Activated naive CD8-positive, alpha-beta T cell treated with anti-CD3 and anti-CD28 coated beads, Interleukin-2, amount 50 U/mL, for 24 hours (primary cell): Measurements from ENCODE around the gene TMEM205.
"Not testable (repeated sequence)": the region's sequence is repeated elsewhere in the genome, so short reads cannot be mapped to it uniquely, and the experiment has no call there.

Experiments used
- ATAC-seq: fragments of 150-1000 bp; cut with Tn5 transposase; one replicate; pipeline ENCODE4 v1.10.0; 2021
- DNase-seq: peaks from one replicate; pipeline ENCODE4 v3.0.0; 2021
- H3K27ac Mint-ChIP-seq: one replicate; pipeline ENCODE4 v1.8.0; 2021; ENCODE audit warnings: mild to moderate bottlenecking, mixed read lengths
- H3K27me3 Mint-ChIP-seq: one replicate; pipeline ENCODE4 v1.8.0; 2021; ENCODE audit warnings: mixed read lengths
- H3K36me3 Mint-ChIP-seq: one replicate; pipeline ENCODE4 v1.8.0; 2021; ENCODE audit warnings: low read depth, mixed read lengths
- H3K4me1 Mint-ChIP-seq: one replicate; pipeline ENCODE4 v1.8.0; 2021; ENCODE audit warnings: mixed read lengths
- H3K4me3 Mint-ChIP-seq: one replicate; pipeline ENCODE4 v1.8.0; 2021; ENCODE audit warnings: mild to moderate bottlenecking, moderate library complexity, mixed read lengths
- H3K9me3 Mint-ChIP-seq: one replicate; pipeline ENCODE4 v1.8.0; 2021; ENCODE audit warnings: mixed read lengths

Gene TMEM205

GRCh38 chr19:11338569-11339253, 7.4 kb downstream of the TMEM205 start:
- no peak for ATAC-seq
- H3K9me3 Mint-ChIP-seq: no peaks in the 10 kb centered on the region
- H3K4me3 Mint-ChIP-seq: peak overlapping the region; percentile 67
- H3K4me1 Mint-ChIP-seq: peaks cover 21% of the 10 kb centered on the region
- H3K27me3 Mint-ChIP-seq: no peaks in the 10 kb centered on the region
- no peak overlapping the region for H3K27ac Mint-ChIP-seq
- peaks cover 4% of the 10 kb centered on the region for H3K36me3 Mint-ChIP-seq
- no peak for DNase-seq

GRCh38 chr19:11338121-11338520, 7.9 kb downstream of the TMEM205 start:
- H3K4me1 Mint-ChIP-seq: peaks cover 21% of the 10 kb centered on the region
- no peak overlapping the region for H3K4me3 Mint-ChIP-seq

GRCh38 chr19:11337080-11337479, 9.0 kb downstream of the TMEM205 start:
- no peak for ATAC-seq
- DNase-seq: no peak
- Mint-ChIP-seq H3K36me3 (peaks cover 4% of the 10 kb centered on the region), H3K4me1 (peaks cover 21% of the 10 kb centered on the region), H3K27ac (no peak overlapping the region), H3K27me3 (no peaks in the 10 kb centered on the region), H3K4me3 (no peak overlapping the region), H3K9me3 (no peaks in the 10 kb centered on the region)

More at GRCh38 chr19:11338121-11338520, 7.9 kb downstream of the TMEM205 start:
- no peak overlapping the region for H3K27ac Mint-ChIP-seq
- no peak for ATAC-seq
- peaks cover 4% of the 10 kb centered on the region for H3K36me3 Mint-ChIP-seq
- no peaks in the 10 kb centered on the region for H3K27me3 Mint-ChIP-seq
- no peaks in the 10 kb centered on the region for H3K9me3 Mint-ChIP-seq
- DNase-seq: no peak

GRCh38 chr19:11335449-11336146, 10.5 kb downstream of the TMEM205 start:
- Mint-ChIP-seq H3K4me3 (no peak overlapping the region), H3K27ac (no peak overlapping the region), H3K36me3 (peaks cover 4% of the 10 kb centered on the region), H3K4me1 (peaks cover 21% of the 10 kb centered on the region), H3K9me3 (no peaks in the 10 kb centered on the region), H3K27me3 (no peaks in the 10 kb centered on the region)
- ATAC-seq (no peak), DNase-seq (no peak)

GRCh38 chr19:11333838-11334237, 12.2 kb downstream of the TMEM205 start:
- not testable (repeated sequence) for H3K9me3 Mint-ChIP-seq

GRCh38 chr19:11332822-11333221, 13.2 kb downstream of the TMEM205 start:
- no peak for DNase-seq
- ATAC-seq: no peak
- no peaks in the 10 kb centered on the region for H3K9me3 Mint-ChIP-seq
- H3K36me3 Mint-ChIP-seq: peaks cover 4% of the 10 kb centered on the region
- H3K4me1 Mint-ChIP-seq: peaks cover 8% of the 10 kb centered on the region
- no peaks in the 10 kb centered on the region for H3K27me3 Mint-ChIP-seq
- H3K4me3 Mint-ChIP-seq: no peak overlapping the region
- H3K27ac Mint-ChIP-seq: no peak overlapping the region

More at GRCh38 chr19:11333838-11334237, 12.2 kb downstream of the TMEM205 start:
- not testable (repeated sequence) for H3K27me3 Mint-ChIP-seq, H3K4me3 Mint-ChIP-seq, DNase-seq, H3K27ac Mint-ChIP-seq, ATAC-seq, H3K36me3 Mint-ChIP-seq
- peaks cover 13% of the 10 kb centered on the region for H3K4me1 Mint-ChIP-seq

GRCh38 chr19:11331502-11331901, 14.6 kb downstream of the TMEM205 start:
- Mint-ChIP-seq H3K27ac (no peak overlapping the region), H3K9me3 (no peaks in the 10 kb centered on the region), H3K27me3 (no peaks in the 10 kb centered on the region), H3K36me3 (peaks cover 4% of the 10 kb centered on the region), H3K4me3 (no peak overlapping the region), H3K4me1 (no peaks in the 10 kb centered on the region)
- DNase-seq: no peak
- no peak for ATAC-seq

- Mint-ChIP-seq H3K4me3 (no peak overlapping the region), H3K36me3 (peaks cover under 1% of the 10 kb centered on the region), H3K27me3 (no peaks in the 10 kb centered on the region), H3K4me1 (no peaks in the 10 kb centered on the region), H3K9me3 (no peaks in the 10 kb centered on the region), H3K27ac (no peak overlapping the region)
- DNase-seq (no peak), ATAC-seq (no peak)
Measured at GRCh38 chr19:11330127-11330526, 15.9 kb downstream of the TMEM205 start.

GRCh38 chr19:11325544-11325943, 20.5 kb downstream of the TMEM205 start:
- Mint-ChIP-seq H3K36me3 (no peaks in the 10 kb centered on the region), H3K27me3 (peaks cover 7% of the 10 kb centered on the region), H3K9me3 (no peaks in the 10 kb centered on the region), H3K4me1 (peaks cover 19% of the 10 kb centered on the region), H3K4me3 (no peak overlapping the region), H3K27ac (no peak overlapping the region)
- DNase-seq (no peak), ATAC-seq (no peak)

GRCh38 chr19:11324748-11325389, 21.2 kb downstream of the TMEM205 start:
- Mint-ChIP-seq H3K4me3 (no peak overlapping the region), H3K27ac (no peak overlapping the region), H3K27me3 (peaks cover 9% of the 10 kb centered on the region)

GRCh38 chr19:11324079-11324661, 21.9 kb downstream of the TMEM205 start:
- Mint-ChIP-seq H3K9me3 (no peaks in the 10 kb centered on the region), H3K4me3 (peak overlapping the region; percentile 24), H3K36me3 (no peaks in the 10 kb centered on the region), H3K27me3 (peaks cover 10% of the 10 kb centered on the region), H3K27ac (peak overlapping the region; percentile 67), H3K4me1 (peaks cover 19% of the 10 kb centered on the region)
- DNase-seq: peak; percentile 37
- ATAC-seq: peak; percentile 52

More at GRCh38 chr19:11324748-11325389, 21.2 kb downstream of the TMEM205 start:
- DNase-seq (no peak), ATAC-seq (no peak)
- H3K36me3 Mint-ChIP-seq: no peaks in the 10 kb centered on the region
- peaks cover 19% of the 10 kb centered on the region for H3K4me1 Mint-ChIP-seq
- no peaks in the 10 kb centered on the region for H3K9me3 Mint-ChIP-seq

GRCh38 chr19:11323601-11324078, 22.4 kb downstream of the TMEM205 start:
- peaks cover 14% of the 10 kb centered on the region for H3K27me3 Mint-ChIP-seq
- H3K36me3 Mint-ChIP-seq: no peaks in the 10 kb centered on the region
- H3K27ac Mint-ChIP-seq: peak overlapping the region; percentile 67
- no peaks in the 10 kb centered on the region for H3K9me3 Mint-ChIP-seq
- DNase-seq: no peak
- H3K4me3 Mint-ChIP-seq: peak overlapping the region; percentile 24
- no peak for ATAC-seq
- peaks cover 19% of the 10 kb centered on the region for H3K4me1 Mint-ChIP-seq

- Mint-ChIP-seq H3K27ac (no peak overlapping the region), H3K36me3 (no peaks in the 10 kb centered on the region), H3K4me3 (no peak overlapping the region), H3K4me1 (peaks cover 20% of the 10 kb centered on the region), H3K27me3 (peaks cover 23% of the 10 kb centered on the region), H3K9me3 (no peaks in the 10 kb centered on the region)
- DNase-seq: no peak
- ATAC-seq: no peak
Measured at GRCh38 chr19:11322269-11323024, 23.6 kb downstream of the TMEM205 start.
